ENCODE data around the gene CCDC187. TPM values are rescaled to one million over a fixed set of nuclear protein-coding genes. Genes with fewer than 3 reads are reported as not detected.
A peak's percentile ranks its signal among the peaks of the same experiment; 100 is the strongest.

The CCDC187 gene
- polyA plus RNA-seq, 1 donor (not counting 4 experiments of a cell fraction or from before 2014, with no cell fraction given): 0.03 TPM

DNA sequence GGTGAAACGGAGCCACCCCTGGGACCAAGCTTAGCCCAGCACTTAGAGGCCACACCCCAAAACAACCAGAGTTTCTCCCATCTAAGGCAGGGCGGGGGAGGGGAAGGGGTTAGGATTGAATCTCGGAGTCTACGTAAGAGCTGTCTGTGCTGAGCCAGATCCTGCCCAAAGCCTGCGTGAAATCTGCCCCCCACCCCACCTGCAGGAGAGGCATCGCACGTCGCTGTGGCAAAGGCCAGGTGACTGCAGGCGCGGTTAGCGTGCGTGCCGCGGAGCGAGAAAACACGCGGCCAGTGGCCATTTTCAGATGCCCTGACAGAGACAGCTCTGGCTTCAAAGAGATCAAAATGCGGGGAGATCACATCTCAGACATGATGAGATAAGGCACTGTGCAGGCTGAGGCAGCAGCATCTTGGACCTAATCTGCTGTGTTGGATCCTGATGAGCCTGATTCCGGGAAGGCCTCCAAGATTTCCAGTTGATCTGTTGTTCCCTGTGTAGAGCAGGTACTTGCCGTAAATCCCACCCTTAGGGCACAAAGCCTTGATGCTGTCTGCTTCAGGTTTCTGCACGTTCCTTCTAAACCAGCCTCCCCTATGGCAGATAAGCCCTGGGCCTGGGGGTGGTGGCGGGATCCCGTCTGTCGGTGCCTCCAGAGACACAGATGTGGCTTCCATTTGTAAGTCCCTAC, 55.8 kb downstream of the CCDC187 start:
- H3K27me3 ChIP-seq (ENCODE audit: control insufficient read depth, extremely low read depth, insufficient read depth, low read length): peaks cover 45% of the 10 kb centered on the region
- H3K9ac ChIP-seq (ENCODE audit: control insufficient read depth, extremely low read depth, insufficient read depth, low read length): no peak overlapping the region
- H3K36me3 ChIP-seq (ENCODE audit: control insufficient read depth in 2 of 2, extremely low read depth in 1 of 2, insufficient read depth in 2 of 2, low read length in 2 of 2): peaks cover 0 to 1% of the 10 kb centered on the region in 2 experiments
- no peak overlapping the region for H3K27ac ChIP-seq (ENCODE audit: control insufficient read depth, insufficient read depth, low read length)
- DNase-seq (ENCODE audit: low read depth, low spot score) (no peak), FAIRE-seq (peak; percentile 29)
- no peak overlapping the region for H2AFZ ChIP-seq (ENCODE audit: control insufficient read depth, low read length)
- no peaks in the 10 kb centered on the region for H3K9me3 ChIP-seq (ENCODE audit: control insufficient read depth, low read depth, low read length)
- no peak overlapping the region for H3K4me2 ChIP-seq (ENCODE audit: control insufficient read depth, extremely low read depth, insufficient read depth, low read depth, low read length)
- H3K4me3 ChIP-seq (ENCODE audit: control insufficient read depth in 2 of 3, extremely low read depth in 1 of 3, insufficient read depth in 2 of 3, low read depth in 1 of 3, low read length in 3 of 3): peak overlapping the region in 1 of 3 experiments; percentile 27
- dilution Hi-C loops (cut with MboI; ENCODE audit: extremely low pct_ligation_motif_present, low sequenced_read_pairs): no loop called here
- H4K20me1 ChIP-seq (ENCODE audit: control insufficient read depth, extremely low read depth, insufficient read depth, low read length): peaks cover 3% of the 10 kb centered on the region
- H3K4me1 ChIP-seq (ENCODE audit: control insufficient read depth, extremely low read depth, insufficient read depth, low read length): peaks cover 27% of the 10 kb centered on the region
- TF ChIP-seq, protein P1, sequence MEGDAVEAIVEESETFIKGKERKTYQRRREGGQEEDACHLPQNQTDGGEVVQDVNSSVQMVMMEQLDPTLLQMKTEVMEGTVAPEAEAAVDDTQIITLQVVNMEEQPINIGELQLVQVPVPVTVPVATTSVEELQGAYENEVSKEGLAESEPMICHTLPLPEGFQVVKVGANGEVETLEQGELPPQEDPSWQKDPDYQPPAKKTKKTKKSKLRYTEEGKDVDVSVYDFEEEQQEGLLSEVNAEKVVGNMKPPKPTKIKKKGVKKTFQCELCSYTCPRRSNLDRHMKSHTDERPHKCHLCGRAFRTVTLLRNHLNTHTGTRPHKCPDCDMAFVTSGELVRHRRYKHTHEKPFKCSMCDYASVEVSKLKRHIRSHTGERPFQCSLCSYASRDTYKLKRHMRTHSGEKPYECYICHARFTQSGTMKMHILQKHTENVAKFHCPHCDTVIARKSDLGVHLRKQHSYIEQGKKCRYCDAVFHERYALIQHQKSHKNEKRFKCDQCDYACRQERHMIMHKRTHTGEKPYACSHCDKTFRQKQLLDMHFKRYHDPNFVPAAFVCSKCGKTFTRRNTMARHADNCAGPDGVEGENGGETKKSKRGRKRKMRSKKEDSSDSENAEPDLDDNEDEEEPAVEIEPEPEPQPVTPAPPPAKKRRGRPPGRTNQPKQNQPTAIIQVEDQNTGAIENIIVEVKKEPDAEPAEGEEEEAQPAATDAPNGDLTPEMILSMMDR (optimal IDR thresholded peaks at IDR 0.05 in 1 of 3, IDR thresholded peaks at IDR 0.05 in 1 of 3, conservative IDR thresholded peaks at IDR 0.05 in 1 of 3; ENCODE audit: extremely low read depth in 1 of 3, insufficient read depth in 2 of 3, low read length in 3 of 3): no peak
- TF ChIP-seq EZH2 (IDR thresholded peaks at IDR 0.05; ENCODE audit: low read length): no peak
- H3K9me1 ChIP-seq (ENCODE audit: control insufficient read depth, extremely low read depth, insufficient read depth, low read length): peaks cover 3% of the 10 kb centered on the region
- peaks cover 16% of the 10 kb centered on the region for H3K79me2 ChIP-seq (ENCODE audit: control insufficient read depth, insufficient read depth, low read length)

DNA sequence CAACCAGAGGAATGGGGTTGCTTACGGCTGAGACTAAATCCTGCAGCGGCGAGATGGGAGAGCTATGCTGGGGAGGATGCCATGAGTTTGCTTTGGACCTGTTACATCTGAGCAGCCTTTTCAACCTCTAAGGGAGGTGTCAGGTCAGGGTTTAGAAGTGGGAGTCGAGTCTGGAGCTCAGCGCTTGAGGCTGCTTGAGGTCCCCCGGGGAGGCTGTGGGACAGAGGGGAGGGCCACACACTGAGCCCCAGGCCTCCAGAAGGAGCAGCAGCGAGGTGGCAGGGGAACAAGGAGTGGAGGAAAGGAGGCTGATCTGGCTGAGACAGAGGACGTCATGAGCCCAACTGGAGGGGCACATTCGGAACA, 56.4 kb downstream of the CCDC187 start:
- TF ChIP-seq, protein P1 (optimal IDR thresholded peaks at IDR 0.05 in 1 of 3, IDR thresholded peaks at IDR 0.05 in 1 of 3, conservative IDR thresholded peaks at IDR 0.05 in 1 of 3; ENCODE audit: extremely low read depth in 1 of 3, insufficient read depth in 2 of 3, low read length in 3 of 3): no peak
- no peak for TF ChIP-seq EZH2 (IDR thresholded peaks at IDR 0.05; ENCODE audit: low read length)
- Histone ChIP-seq H3K27ac (ENCODE audit: control insufficient read depth, insufficient read depth, low read length) (no peak overlapping the region), H3K27me3 (ENCODE audit: control insufficient read depth, extremely low read depth, insufficient read depth, low read length) (peaks cover 39% of the 10 kb centered on the region), H2AFZ (ENCODE audit: control insufficient read depth, low read length) (no peak overlapping the region), H4K20me1 (ENCODE audit: control insufficient read depth, extremely low read depth, insufficient read depth, low read length) (peaks cover 3% of the 10 kb centered on the region), H3K9ac (ENCODE audit: control insufficient read depth, extremely low read depth, insufficient read depth, low read length) (no peak overlapping the region), H3K4me2 (ENCODE audit: control insufficient read depth, extremely low read depth, insufficient read depth, low read depth, low read length) (no peak overlapping the region), H3K4me3 (ENCODE audit: control insufficient read depth in 2 of 3, extremely low read depth in 1 of 3, insufficient read depth in 2 of 3, low read depth in 1 of 3, low read length in 3 of 3) (peak overlapping the region in 1 of 3 experiments; percentile 27), H3K4me1 (ENCODE audit: control insufficient read depth, extremely low read depth, insufficient read depth, low read length) (peaks cover 28% of the 10 kb centered on the region), H3K9me1 (ENCODE audit: control insufficient read depth, extremely low read depth, insufficient read depth, low read length) (peaks cover 3% of the 10 kb centered on the region), H3K36me3 (ENCODE audit: control insufficient read depth in 2 of 2, extremely low read depth in 1 of 2, insufficient read depth in 2 of 2, low read length in 2 of 2) (peaks cover 0 to 1% of the 10 kb centered on the region in 2 experiments), H3K79me2 (ENCODE audit: control insufficient read depth, insufficient read depth, low read length) (peaks cover 19% of the 10 kb centered on the region), H3K9me3 (ENCODE audit: control insufficient read depth, low read depth, low read length) (no peaks in the 10 kb centered on the region)
- dilution Hi-C loops (cut with MboI; ENCODE audit: extremely low pct_ligation_motif_present, low sequenced_read_pairs): no loop called here
- DNase-seq (ENCODE audit: low read depth, low spot score) (no peak), FAIRE-seq (no peak)
